Activated T-helper 2 cell treated with anti-CD3 and anti-CD28 coated beads, Interferon-gamma antibody, Interleukin-2, Interleukin-4, amounts not matched to agents 10 μg/mL and 5 μg/mL and 100 μg/mL, durations not matched to agents 14 hours and 24 hours and 36 hours (primary cell): Measurements from ENCODE around the gene STARD4. TPM values are rescaled to one million over a fixed set of nuclear protein-coding genes. Genes with fewer than 3 reads are reported as not detected.

ENCODE experiments used
- DNase-seq: peaks from one replicate; pipeline ENCODE4 v3.0.0; 2021; ENCODE audit warnings: low spot score
- H3K27ac Mint-ChIP-seq: one replicate; pipeline ENCODE4 v1.8.0; 2021; ENCODE audit warnings: mixed read lengths
- H3K27me3 Mint-ChIP-seq: one replicate; pipeline ENCODE4 v1.8.0; 2021; ENCODE audit warnings: low read depth, mixed read lengths
- H3K36me3 Mint-ChIP-seq: one replicate; pipeline ENCODE4 v1.8.0; 2021; ENCODE audit warnings: low read depth, mixed read lengths
- H3K4me1 Mint-ChIP-seq: one replicate; pipeline ENCODE4 v1.8.0; 2021; ENCODE audit warnings: low read depth, mixed read lengths
- H3K4me3 Mint-ChIP-seq: one replicate; pipeline ENCODE4 v1.8.0; 2021; ENCODE audit warnings: low read depth, mild to moderate bottlenecking, moderate library complexity, mixed read lengths
- H3K9me3 Mint-ChIP-seq: one replicate; pipeline ENCODE4 v1.8.0; 2021; ENCODE audit warnings: mixed read lengths
- intact Hi-C: fragments of 100-400 bp; cut with micrococcal nuclease; formaldehyde crosslinking; loops from one replicate; pipeline ENCODE4 v1.15.1; 2023
- total RNA-seq: library from RNA; stranded (reverse); gene quantifications from 2 replicates; pipeline ENCODE4 v1.2.3, GENCODE V29; 2022

STARD4 gene
- total RNA-seq, 1 donor from 2014 or later, result 230 TPM

DNA sequence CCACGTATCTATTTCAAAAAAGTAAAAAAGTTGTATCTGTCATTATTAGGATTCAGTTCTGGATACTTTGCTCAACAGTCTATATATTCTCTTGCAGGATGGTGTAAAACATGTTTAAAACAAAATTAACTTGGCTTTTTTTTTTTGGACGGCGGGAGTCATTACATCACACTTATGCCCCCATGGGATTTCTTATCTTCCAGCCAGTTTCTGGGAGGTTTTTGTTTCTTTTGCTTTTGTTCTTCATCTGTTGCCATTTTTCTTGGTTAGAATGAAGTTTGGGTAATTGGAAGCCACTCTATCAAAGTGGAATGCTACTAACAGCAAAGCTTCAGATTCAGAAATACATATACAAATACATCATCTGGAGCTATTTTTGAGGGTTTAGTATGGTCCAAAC, 1.8 kb upstream of the STARD4 start:
- DNase-seq, result no peak
- intact Hi-C loops, result loop anchor here (5.0 to 10.0 kb wide), 4 partner anchors 177 to 1191 kb away; partner anchors contain the start of gene WDR36
- no peaks in the 10 kb centered on the region for H3K9me3 Mint-ChIP-seq
- peaks cover 47% of the 10 kb centered on the region for H3K4me1 Mint-ChIP-seq
- H3K4me3 Mint-ChIP-seq, result peak overlapping the region; percentile 4
- peaks cover 29% of the 10 kb centered on the region for H3K36me3 Mint-ChIP-seq
- H3K27ac Mint-ChIP-seq, result peak overlapping the region; percentile 5
- no peaks in the 10 kb centered on the region for H3K27me3 Mint-ChIP-seq

DNA sequence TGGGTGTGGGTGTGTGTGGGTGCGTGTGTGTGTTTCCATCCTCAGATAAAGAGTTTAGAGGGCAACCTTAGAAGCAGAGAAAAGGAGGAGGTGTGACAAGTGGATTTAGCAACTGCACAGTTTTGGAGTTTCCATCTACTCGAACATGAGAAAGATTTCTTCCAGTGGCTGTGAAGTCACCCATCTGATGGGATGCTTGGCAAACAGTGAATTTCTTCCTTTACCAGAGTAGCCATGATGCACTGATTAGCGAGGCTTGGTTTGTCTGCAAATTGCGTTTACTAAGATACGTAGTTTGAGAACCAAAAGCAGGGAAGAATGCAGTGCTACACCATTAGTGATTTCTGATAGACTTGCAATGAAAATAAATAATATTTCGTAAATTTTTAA, 791 bp upstream of the STARD4 start:
- intact Hi-C loops, result loop anchor here (1.0 to 10.0 kb wide), 9 partner anchors 17 to 1192 kb away; partner anchors contain the start of gene WDR36
- peaks cover 53% of the 10 kb centered on the region for H3K4me1 Mint-ChIP-seq

DNA sequence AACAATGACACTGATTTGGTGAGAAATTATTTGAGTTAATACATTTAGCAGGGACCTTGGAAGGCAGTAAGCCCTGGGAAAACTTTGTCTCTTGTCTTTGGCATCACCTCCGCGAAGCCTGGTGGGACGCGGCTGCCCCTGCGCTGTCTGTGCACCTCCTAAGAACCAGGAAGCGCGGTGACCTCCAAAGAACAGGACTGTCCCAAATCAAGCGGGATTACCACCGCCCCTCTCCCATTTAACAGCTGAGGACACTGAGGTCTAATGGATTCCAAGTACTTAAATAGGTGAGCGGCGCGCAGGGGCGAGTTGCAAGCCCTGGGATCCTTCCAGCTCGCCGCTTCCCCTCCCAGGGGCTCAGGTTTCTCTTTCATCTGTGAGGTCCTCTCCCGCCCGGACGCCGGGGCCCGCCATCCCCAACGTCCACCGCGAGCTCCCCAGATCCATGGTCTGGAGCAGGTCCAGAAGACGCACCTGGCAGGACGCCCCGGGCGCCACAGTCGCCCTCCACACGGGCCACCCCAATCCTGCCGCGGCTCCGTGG, 432 bp downstream of the STARD4 start:
- intact Hi-C loops, result loop anchor here (1.0 to 10.0 kb wide), 8 partner anchors 14 to 1193 kb away; partner anchors contain the start of gene WDR36
- H3K27ac Mint-ChIP-seq, result peak overlapping the region; percentile 99
- H3K9me3 Mint-ChIP-seq, result no peaks in the 10 kb centered on the region
- H3K4me3 Mint-ChIP-seq, result peak overlapping the region; percentile 92
- no peaks in the 10 kb centered on the region for H3K27me3 Mint-ChIP-seq
- peaks cover 48% of the 10 kb centered on the region for H3K36me3 Mint-ChIP-seq
- DNase-seq, result no peak
- peaks cover 56% of the 10 kb centered on the region for H3K4me1 Mint-ChIP-seq

More for the DNA sequence above, 791 bp upstream of the STARD4 start:
- Mint-ChIP-seq H3K4me3 (peak overlapping the region; percentile 92), H3K27ac (peak overlapping the region; percentile 99), H3K9me3 (no peaks in the 10 kb centered on the region), H3K27me3 (no peaks in the 10 kb centered on the region), H3K36me3 (peaks cover 37% of the 10 kb centered on the region)
- DNase-seq, result no peak

DNA sequence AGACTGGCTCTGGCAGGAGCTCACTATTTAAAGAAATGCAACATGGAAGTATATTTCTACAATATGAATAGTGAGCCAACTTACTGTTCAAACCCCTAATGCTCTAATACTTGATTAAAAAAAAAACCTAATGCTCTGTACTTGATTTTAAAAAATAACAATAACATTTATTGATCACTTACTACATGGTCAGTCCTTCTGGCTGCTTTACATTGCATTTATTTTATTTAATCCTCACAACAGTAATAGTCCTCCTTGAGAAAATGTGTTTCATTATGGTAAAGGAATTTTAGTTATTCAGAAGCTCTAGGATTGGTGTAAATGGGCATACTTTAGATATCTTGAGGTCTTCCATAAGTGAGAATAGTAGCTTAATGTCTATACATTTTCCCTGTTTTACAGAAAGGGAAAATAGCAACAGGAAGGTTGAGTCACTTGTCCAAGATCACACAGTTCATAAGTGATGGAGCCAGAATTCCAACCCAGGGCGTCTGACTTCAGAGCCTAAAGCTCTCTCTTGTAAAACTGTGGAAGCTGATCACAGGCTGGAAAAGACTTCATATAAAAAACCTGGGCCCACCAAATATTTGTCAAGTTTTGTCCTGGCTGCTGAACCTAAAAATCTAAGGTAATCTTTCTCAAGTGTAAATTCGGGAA, 1.0 kb downstream of the STARD4 start:
- intact Hi-C loops, result loop anchor here (5.0 to 10.0 kb wide), 4 partner anchors 174 to 1193 kb away; partner anchors contain the start of gene WDR36
- peak overlapping the region; percentile 92 for H3K4me3 Mint-ChIP-seq
- peak overlapping the region; percentile 99 for H3K27ac Mint-ChIP-seq
- H3K9me3 Mint-ChIP-seq, result no peaks in the 10 kb centered on the region
- DNase-seq, result no peak
- peaks cover 53% of the 10 kb centered on the region for H3K36me3 Mint-ChIP-seq
- no peaks in the 10 kb centered on the region for H3K27me3 Mint-ChIP-seq
- peaks cover 58% of the 10 kb centered on the region for H3K4me1 Mint-ChIP-seq

DNA sequence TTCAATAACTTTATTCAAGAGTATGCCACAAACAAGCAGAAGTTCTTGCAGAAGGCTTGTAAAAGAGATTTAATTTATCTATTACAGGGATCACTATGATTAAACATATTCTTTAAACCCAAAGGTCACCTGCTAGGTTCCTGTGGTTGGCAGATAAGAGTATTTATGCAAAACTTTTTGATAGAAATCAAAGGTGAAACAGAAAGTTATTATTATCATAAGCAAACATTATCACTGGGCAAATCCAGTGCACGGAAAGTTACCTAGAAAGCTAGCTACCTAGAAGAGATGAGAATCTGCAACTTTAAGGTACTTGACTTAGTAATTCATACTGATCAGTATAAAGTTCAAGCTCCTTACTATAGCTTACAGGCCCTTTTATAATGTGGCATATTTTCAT, 3.2 kb downstream of the STARD4 start:
- peaks cover 66% of the 10 kb centered on the region for H3K36me3 Mint-ChIP-seq
- no peaks in the 10 kb centered on the region for H3K27me3 Mint-ChIP-seq
- intact Hi-C loops, result loop anchor here (2.0 kb wide), 1 partner anchor 22 kb away; no protein-coding TSS in a partner anchor
- peak overlapping the region; percentile 40 for H3K27ac Mint-ChIP-seq
- no peaks in the 10 kb centered on the region for H3K9me3 Mint-ChIP-seq
- peak overlapping the region; percentile 92 for H3K4me3 Mint-ChIP-seq
- DNase-seq, result no peak
- peaks cover 55% of the 10 kb centered on the region for H3K4me1 Mint-ChIP-seq

DNA sequence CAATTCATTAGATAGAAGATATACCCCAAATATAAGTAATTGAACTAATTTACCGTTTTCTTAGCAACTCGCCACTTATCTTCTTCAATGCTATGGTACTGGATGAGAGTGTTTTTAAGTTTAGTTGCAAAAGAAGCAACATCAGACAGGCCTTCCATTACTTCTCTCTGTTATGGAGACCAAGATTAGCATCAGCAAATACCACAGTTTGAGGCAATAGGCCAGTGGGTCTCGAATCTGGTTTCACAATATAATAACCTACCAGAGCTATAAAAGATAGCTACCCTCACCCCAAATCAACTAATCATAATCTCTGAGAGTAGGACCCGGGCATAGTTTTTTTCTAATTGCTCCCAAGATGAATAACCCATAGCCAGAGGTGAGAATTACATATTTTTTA, 5.1 kb downstream of the STARD4 start:
- peaks cover 77% of the 10 kb centered on the region for H3K36me3 Mint-ChIP-seq
- H3K4me3 Mint-ChIP-seq, result peak overlapping the region; percentile 61
- intact Hi-C loops, result no loop called here
- DNase-seq, result no peak
- peaks cover 46% of the 10 kb centered on the region for H3K4me1 Mint-ChIP-seq
- H3K27me3 Mint-ChIP-seq, result no peaks in the 10 kb centered on the region
- peak overlapping the region; percentile 60 for H3K27ac Mint-ChIP-seq
- no peaks in the 10 kb centered on the region for H3K9me3 Mint-ChIP-seq

DNA sequence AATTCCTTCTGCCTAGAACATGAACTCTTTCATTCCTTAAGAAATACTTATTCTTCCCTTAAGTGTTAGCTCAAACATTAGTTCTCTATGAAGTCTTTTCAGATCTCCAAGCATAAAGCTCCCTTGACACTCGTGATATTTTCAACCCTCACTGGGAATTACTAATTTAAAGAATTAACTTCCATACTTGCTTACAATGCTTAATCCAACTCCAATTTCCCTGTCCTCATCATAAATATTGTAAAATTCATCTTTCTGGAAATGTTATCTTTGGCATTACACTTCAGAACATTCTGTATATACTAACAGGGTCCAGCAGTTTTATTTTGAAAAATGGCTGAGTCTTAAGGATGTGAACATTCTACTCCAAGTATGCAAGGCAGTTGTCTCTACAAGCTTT, 7.2 kb downstream of the STARD4 start:
- Mint-ChIP-seq H3K36me3 (peaks cover 75% of the 10 kb centered on the region), H3K27ac (no peak overlapping the region), H3K9me3 (no peaks in the 10 kb centered on the region), H3K4me3 (no peak overlapping the region), H3K27me3 (no peaks in the 10 kb centered on the region), H3K4me1 (peaks cover 44% of the 10 kb centered on the region)
- intact Hi-C loops, result no loop called here
- DNase-seq, result no peak

DNA sequence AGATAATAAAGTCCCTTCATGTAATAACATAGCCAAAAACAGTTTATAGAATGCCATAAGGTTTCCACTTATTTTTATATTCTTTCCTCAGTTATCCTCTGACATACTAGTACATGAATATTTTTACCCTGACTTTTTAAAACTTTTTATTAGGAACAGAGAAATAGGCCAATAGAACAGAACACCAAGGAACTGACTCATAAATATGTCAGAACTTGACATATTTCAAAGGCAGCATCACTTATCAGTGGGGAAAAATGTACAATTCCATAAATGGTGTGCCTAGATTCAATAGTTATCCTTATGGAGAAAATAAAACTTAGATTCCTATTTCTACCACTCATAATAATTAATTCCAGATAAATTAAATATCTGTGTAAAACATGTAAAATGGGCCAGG, 9.4 kb downstream of the STARD4 start:
- intact Hi-C loops, result no loop called here
- DNase-seq, result no peak
- Mint-ChIP-seq H3K36me3 (peaks cover 77% of the 10 kb centered on the region), H3K4me3 (no peak overlapping the region), H3K9me3 (no peaks in the 10 kb centered on the region), H3K27ac (no peak overlapping the region), H3K27me3 (no peaks in the 10 kb centered on the region), H3K4me1 (peaks cover 46% of the 10 kb centered on the region)

DNA sequence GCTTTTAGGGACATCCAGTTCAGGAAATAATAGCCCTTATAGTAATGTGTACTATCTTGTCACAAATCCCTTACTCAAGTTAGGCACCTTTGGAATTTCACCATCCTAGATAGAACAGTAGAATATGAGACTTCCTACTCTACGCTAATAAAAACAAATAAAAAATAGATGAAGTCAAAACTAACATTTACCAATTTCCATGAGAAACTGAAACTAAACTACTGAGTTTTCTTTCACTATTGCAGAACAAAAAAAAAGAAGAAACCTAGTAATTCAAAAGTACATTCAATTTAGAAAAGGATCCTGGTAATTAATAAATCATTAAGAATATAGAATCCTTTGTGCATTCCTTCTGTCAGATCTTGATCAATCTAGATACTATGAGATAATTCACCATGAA, 14.0 kb downstream of the STARD4 start:
- Mint-ChIP-seq H3K4me3 (no peak overlapping the region), H3K4me1 (peaks cover 28% of the 10 kb centered on the region), H3K9me3 (no peaks in the 10 kb centered on the region), H3K36me3 (peaks cover 79% of the 10 kb centered on the region), H3K27me3 (no peaks in the 10 kb centered on the region), H3K27ac (peak overlapping the region; percentile 46)
- no peak for DNase-seq
- intact Hi-C loops, result loop anchor here (1.0 kb wide), 1 partner anchor 14 kb away; the partner anchor contains the start of gene STARD4

DNA sequence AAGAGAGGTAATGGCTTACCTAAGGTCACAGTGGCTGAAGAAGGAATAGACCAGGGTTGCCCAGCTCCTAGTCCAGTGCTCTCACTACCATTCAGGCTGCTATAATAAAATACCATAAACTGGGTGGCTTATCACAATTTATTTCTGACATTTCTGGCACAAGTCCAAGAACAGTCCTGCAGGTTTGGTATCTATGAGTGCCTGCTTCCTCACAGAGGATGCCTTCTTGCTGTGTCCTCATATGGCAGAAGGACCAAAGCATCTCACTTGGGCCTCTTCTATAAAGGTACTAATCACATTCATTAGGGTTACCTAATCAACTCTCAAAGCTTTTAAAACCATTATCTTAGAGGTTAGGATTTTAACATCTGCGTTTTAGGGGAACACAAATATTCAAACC, 17.2 kb downstream of the STARD4 start:
- Mint-ChIP-seq H3K27me3 (no peaks in the 10 kb centered on the region), H3K4me1 (peaks cover 25% of the 10 kb centered on the region), H3K27ac (no peak overlapping the region), H3K9me3 (no peaks in the 10 kb centered on the region), H3K36me3 (peaks cover 76% of the 10 kb centered on the region), H3K4me3 (no peak overlapping the region)
- intact Hi-C loops, result no loop called here
- no peak for DNase-seq

DNA sequence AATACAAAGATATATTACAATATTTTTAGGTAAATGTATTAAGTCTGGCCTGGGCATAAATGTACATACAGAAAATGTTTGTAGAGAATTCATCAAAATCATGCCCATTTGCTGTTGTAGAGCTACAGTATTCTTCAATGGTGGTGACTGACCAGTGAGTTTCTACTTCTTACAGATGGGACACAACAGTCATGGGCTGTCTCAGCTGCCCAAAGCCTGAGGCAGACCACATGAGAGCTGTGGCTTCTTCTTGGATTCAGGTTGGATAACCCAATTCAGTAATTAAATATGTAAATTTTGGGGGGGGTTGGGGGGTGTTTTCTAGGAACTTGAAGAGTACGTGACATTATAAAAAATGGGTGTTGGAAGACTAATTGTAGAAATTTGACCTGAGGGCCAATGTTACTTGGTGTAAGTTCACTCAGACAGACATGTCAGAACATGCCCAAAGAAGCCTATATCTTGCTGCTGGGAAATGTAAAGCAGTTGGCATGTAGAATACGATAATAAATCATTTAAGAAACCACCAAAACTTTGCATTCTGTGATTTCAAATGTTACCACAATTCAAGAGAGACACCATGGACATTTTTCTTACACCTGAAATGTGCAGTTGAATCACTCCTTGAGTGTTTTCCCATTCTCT, 17.9 kb downstream of the STARD4 start:
- no peaks in the 10 kb centered on the region for H3K27me3 Mint-ChIP-seq

DNA sequence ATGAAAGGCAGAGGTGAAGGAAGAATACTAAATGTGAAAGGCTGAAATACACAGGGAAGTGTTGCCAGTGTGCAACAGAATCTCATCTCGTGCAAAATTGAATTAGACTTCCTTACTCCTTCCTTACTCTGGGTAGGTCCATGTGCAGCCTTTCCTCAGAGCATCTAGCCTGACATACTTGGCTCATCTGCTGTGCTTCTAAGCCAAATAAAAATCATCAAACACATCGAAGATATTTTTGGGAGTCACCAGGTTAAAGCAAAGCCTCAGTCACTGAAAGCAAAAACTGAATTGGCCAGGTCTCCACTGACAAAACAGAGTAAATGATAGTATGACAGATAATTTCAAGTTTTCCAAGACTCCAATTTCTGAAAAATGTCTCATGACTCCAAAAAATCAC, 19.3 kb downstream of the STARD4 start:
- intact Hi-C loops, result no loop called here
- DNase-seq, result no peak
- no peaks in the 10 kb centered on the region for H3K27me3 Mint-ChIP-seq
- H3K4me3 Mint-ChIP-seq, result no peak overlapping the region
- peak overlapping the region; percentile 13 for H3K27ac Mint-ChIP-seq
- peaks cover 61% of the 10 kb centered on the region for H3K36me3 Mint-ChIP-seq
- no peaks in the 10 kb centered on the region for H3K9me3 Mint-ChIP-seq
- H3K4me1 Mint-ChIP-seq, result peaks cover 9% of the 10 kb centered on the region

More for the DNA sequence above, 17.9 kb downstream of the STARD4 start:
- Mint-ChIP-seq H3K27ac (peak overlapping the region; percentile 54), H3K9me3 (no peaks in the 10 kb centered on the region), H3K4me1 (peaks cover 22% of the 10 kb centered on the region), H3K36me3 (peaks cover 71% of the 10 kb centered on the region), H3K4me3 (no peak overlapping the region)
- intact Hi-C loops, result no loop called here
- no peak for DNase-seq

DNA sequence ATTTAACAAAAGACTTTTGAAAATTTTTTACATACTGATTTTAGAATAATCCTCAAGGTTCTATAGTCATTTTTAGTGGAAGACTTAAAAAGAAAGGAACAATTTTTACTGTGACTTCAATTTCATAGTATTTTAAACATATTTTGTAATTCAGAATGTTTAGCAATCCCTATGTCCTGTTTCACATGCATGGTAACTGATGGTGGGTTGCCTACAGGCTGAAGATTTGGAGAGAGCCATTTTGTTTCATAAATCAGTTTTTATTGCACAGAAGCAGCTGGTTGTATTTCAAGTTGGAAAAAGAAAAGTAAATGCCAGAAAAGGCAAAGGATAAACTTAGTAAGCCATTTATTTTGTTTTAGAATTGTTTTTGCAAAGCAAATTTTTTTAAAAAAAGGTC, 24.0 kb downstream of the STARD4 start:
- Mint-ChIP-seq H3K27ac (no peak overlapping the region), H3K9me3 (no peaks in the 10 kb centered on the region), H3K27me3 (no peaks in the 10 kb centered on the region)

More for the DNA sequence above, 24.0 kb downstream of the STARD4 start:
- Mint-ChIP-seq H3K36me3 (peaks cover 61% of the 10 kb centered on the region), H3K4me3 (no peak overlapping the region), H3K4me1 (peaks cover 14% of the 10 kb centered on the region)
- intact Hi-C loops, result loop anchor here (10.0 kb wide), 1 partner anchor 174 kb away; no protein-coding TSS in a partner anchor
- DNase-seq, result no peak
